Peyer's patch (tissue), 4 donors: ENCODE data around the gene URAD.

Experiments
- POLR2A ChIP-seq, 2 donors: fragments of 450-650 bp; IDR thresholded peaks; one replicate each; pipeline ENCODE4 v1.5.1; 2017; ENCODE audit warnings: antibody characterized with exemption in 2 of 2, mild to moderate bottlenecking in 2 of 2, moderate library complexity in 2 of 2
- TF ChIP-seq, protein P1 (sequence below), 6 experiments: fragments of 450-650 bp in 4 of 6; fragments of 200-600 bp in 2 of 6; sonication (generic) in 1 of 6; IDR thresholded peaks; one replicate each; pipeline ENCODE4 v1.5.1; 2017 to 2019; ENCODE audit warnings: antibody characterized with exemption in 6 of 6, mild to moderate bottlenecking in 3 of 6, moderate library complexity in 1 of 6

- TF ChIP-seq, protein P1, sequence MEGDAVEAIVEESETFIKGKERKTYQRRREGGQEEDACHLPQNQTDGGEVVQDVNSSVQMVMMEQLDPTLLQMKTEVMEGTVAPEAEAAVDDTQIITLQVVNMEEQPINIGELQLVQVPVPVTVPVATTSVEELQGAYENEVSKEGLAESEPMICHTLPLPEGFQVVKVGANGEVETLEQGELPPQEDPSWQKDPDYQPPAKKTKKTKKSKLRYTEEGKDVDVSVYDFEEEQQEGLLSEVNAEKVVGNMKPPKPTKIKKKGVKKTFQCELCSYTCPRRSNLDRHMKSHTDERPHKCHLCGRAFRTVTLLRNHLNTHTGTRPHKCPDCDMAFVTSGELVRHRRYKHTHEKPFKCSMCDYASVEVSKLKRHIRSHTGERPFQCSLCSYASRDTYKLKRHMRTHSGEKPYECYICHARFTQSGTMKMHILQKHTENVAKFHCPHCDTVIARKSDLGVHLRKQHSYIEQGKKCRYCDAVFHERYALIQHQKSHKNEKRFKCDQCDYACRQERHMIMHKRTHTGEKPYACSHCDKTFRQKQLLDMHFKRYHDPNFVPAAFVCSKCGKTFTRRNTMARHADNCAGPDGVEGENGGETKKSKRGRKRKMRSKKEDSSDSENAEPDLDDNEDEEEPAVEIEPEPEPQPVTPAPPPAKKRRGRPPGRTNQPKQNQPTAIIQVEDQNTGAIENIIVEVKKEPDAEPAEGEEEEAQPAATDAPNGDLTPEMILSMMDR (IDR thresholded peaks at IDR 0.05), result peak in 1 of 6 experiments; percentile 18
- no peak for TF ChIP-seq POLR2A (IDR thresholded peaks at IDR 0.05)
Observed at GRCh38 chr13:27981006-27981708, 7.3 kb downstream of the URAD start.
